ENCODE measurements around the gene TCP11L1.

GRCh38 chr11:33000181-33000580 is 39.2 kb upstream of the TCP11L1 start:
- TF ChIP-seq EZH2 (IDR thresholded peaks at IDR 0.05; ENCODE audit: insufficient read depth, poor library complexity, severe bottlenecking) (no peak), EZH2phosphoT487 (IDR thresholded peaks at IDR 0.05; ENCODE audit: insufficient read depth, low read depth) (no peak)
